PC-3 (cell line): ENCODE measurements around the gene CCDC182.

Experiments used
- EZH2 ChIP-seq: fragments of 300-600 bp; sonication (generic); IDR thresholded peaks from one replicate; pipeline ENCODE4 v1.6.1; 2017; ENCODE audit warnings: antibody characterized with exemption, mild to moderate bottlenecking, low read length; ENCODE audit not compliant: unreplicated experiment
- EZH2phosphoT487 ChIP-seq: fragments of 300-600 bp; sonication (generic); IDR thresholded peaks from 2 replicates; pipeline ENCODE4 v1.6.1; 2018; ENCODE audit warnings: mild to moderate bottlenecking, antibody characterized with exemption, low read length, borderline replicate concordance
- TF ChIP-seq, protein P1 (sequence below): fragments of 300-600 bp; sonication (generic); conservative IDR thresholded peaks from 2 replicates; pipeline ENCODE4 v1.5.1; 2017; ENCODE audit warnings: antibody characterized with exemption, low read depth, mild to moderate bottlenecking, low read length

DNA sequence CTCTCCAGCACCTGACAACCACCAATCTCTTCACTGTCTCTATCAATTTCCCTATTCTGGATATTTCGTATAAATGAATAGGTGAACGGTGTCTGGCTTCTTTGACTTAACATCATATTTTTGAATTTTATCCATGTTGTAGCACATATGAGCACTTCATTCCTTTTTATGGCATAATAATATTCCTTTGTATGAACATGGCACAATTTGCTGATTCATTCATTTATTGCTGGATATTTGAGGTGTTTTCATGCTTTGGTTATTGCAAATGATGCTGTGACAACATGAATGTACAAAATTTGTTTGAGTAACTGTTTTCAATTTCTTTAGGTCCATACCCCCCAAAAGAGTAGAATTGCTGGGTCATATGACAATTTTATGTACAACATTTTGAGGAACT lies 12.0 kb downstream of the CCDC182 start:
- TF ChIP-seq EZH2 (no peak), EZH2phosphoT487 (no peak)
- TF ChIP-seq, protein P1, sequence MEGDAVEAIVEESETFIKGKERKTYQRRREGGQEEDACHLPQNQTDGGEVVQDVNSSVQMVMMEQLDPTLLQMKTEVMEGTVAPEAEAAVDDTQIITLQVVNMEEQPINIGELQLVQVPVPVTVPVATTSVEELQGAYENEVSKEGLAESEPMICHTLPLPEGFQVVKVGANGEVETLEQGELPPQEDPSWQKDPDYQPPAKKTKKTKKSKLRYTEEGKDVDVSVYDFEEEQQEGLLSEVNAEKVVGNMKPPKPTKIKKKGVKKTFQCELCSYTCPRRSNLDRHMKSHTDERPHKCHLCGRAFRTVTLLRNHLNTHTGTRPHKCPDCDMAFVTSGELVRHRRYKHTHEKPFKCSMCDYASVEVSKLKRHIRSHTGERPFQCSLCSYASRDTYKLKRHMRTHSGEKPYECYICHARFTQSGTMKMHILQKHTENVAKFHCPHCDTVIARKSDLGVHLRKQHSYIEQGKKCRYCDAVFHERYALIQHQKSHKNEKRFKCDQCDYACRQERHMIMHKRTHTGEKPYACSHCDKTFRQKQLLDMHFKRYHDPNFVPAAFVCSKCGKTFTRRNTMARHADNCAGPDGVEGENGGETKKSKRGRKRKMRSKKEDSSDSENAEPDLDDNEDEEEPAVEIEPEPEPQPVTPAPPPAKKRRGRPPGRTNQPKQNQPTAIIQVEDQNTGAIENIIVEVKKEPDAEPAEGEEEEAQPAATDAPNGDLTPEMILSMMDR = no peak
